H1 (cell line): ENCODE data around the gene NAGS. TPM values are rescaled to one million over a fixed set of nuclear protein-coding genes. Genes with fewer than 3 reads are reported as not detected.
A peak's percentile ranks its signal among the peaks of the same experiment; 100 is the strongest.

Source experiments
- CTCF ChIA-PET: fragments of 300-600 bp; sonication (Branson Sonifier 250); formaldehyde crosslinking; loops from one replicate; lab custom pipeline; 2021; ENCODE audit not compliant: partially characterized antibody; lab: Charles Lee
- POLR2A ChIA-PET: fragments of 300-600 bp; sonication (Branson Sonifier 250); formaldehyde crosslinking; loops from one replicate; lab custom pipeline; 2021; ENCODE audit warnings: inconsistent platforms; ENCODE audit not compliant: partially characterized antibody; lab: Charles Lee
- DNase-seq, 2 experiments: peaks; one replicate each; pipeline versions ENCODE4 v3.0.0 to v3.0.0-alpha.2; 2010 to 2022; ENCODE audit warnings: low spot score in 2 of 2, low read depth in 1 of 2, mixed read lengths in 1 of 2
- FAIRE-seq: peaks from 2 replicates; lab custom pipeline; 2011; peaks lifted over from hg19 to GRCh38; lab: Jason Lieb, UNC
- H2AFZ ChIP-seq: 2 replicates; pipeline ENCODE4 v1.8.1; 2012; ENCODE audit warnings: low read length, inconsistent platforms
- H2AK5ac ChIP-seq: 2 replicates; pipeline ENCODE4 v1.6.1; 2013; ENCODE audit warnings: low read depth, low read length
- H2BK120ac ChIP-seq: replicated peaks from 2 replicates; pipeline ENCODE3; 2013; ENCODE audit warnings: low read depth, low read length, inconsistent platforms
- H2BK12ac ChIP-seq: 2 replicates; pipeline ENCODE4 v1.6.1; 2013; ENCODE audit warnings: low read depth, low read length
- H2BK15ac ChIP-seq: 2 replicates; pipeline ENCODE4 v1.6.1; 2013; ENCODE audit warnings: low read length
- H2BK20ac ChIP-seq: 2 replicates; pipeline ENCODE4 v1.6.1; 2013; ENCODE audit warnings: low read length
- H2BK5ac ChIP-seq: 2 replicates; pipeline ENCODE4 v1.6.1; 2013; ENCODE audit warnings: low read depth, low read length
- H3K14ac ChIP-seq: 2 replicates; pipeline ENCODE4 v1.6.1; 2013; ENCODE audit warnings: inconsistent platforms; ENCODE audit not compliant: insufficient read length
- H3K18ac ChIP-seq: 2 replicates; pipeline ENCODE4 v1.6.1; 2013; ENCODE audit warnings: low read length; ENCODE audit errors: extremely low read depth
- H3K23ac ChIP-seq: 2 replicates; pipeline ENCODE4 v1.6.1; 2013; ENCODE audit warnings: inconsistent platforms; ENCODE audit not compliant: insufficient read length
- H3K23me2 ChIP-seq: 2 replicates; pipeline ENCODE4 v1.6.1; 2013; ENCODE audit warnings: low read depth, low read length
- H3K27ac ChIP-seq: 2 replicates; pipeline ENCODE4 v1.6.1; 2011; ENCODE audit warnings: low read depth, low read length, inconsistent platforms
- H3K27me3 ChIP-seq, 4 experiments: replicated peaks in 1 of 4; 1 replicate in 1 of 4; 2 replicates in 3 of 4; pipeline versions ENCODE4 v1.6.1 to v1.8.1; 2011 to 2013; ENCODE audit warnings: low read length in 3 of 4, mild to moderate bottlenecking in 3 of 4, inconsistent platforms in 2 of 4, mixed read lengths in 2 of 4, moderate library complexity in 1 of 4; ENCODE audit not compliant: control insufficient read depth in 3 of 4, insufficient read depth in 3 of 4; ENCODE audit errors: extremely low read depth in 1 of 4
- H3K36me3 ChIP-seq, 4 experiments: 2 replicates each; pipeline versions ENCODE4 v1.6.1 to v1.8.1; 2011 to 2013; ENCODE audit warnings: mild to moderate bottlenecking in 4 of 4, low read length in 3 of 4, moderate library complexity in 2 of 4, control low read depth in 1 of 4, inconsistent platforms in 1 of 4; ENCODE audit not compliant: insufficient read depth in 4 of 4, control insufficient read depth in 2 of 4
- H3K4ac ChIP-seq: replicated peaks from 2 replicates; pipeline ENCODE3; 2013; ENCODE audit warnings: low read length, low read depth, mixed read lengths, inconsistent platforms; ENCODE audit not compliant: insufficient read length
- H3K4me1 ChIP-seq, 4 experiments: replicated peaks in 1 of 4; 1 replicate in 1 of 4; 2 replicates in 3 of 4; pipeline versions ENCODE4 v1.6.1 to v1.8.1; 2011 to 2013; ENCODE audit warnings: low read length in 3 of 4, inconsistent platforms in 2 of 4, mixed read lengths in 1 of 4; ENCODE audit not compliant: insufficient read depth in 4 of 4, control insufficient read depth in 3 of 4
- H3K4me2 ChIP-seq, 2 experiments: 2 replicates each; pipeline versions ENCODE4 v1.6.1 to v1.8.1; 2011 to 2013; ENCODE audit warnings: low read depth in 2 of 2, low read length in 2 of 2, control low read depth in 1 of 2, inconsistent platforms in 1 of 2, mild to moderate bottlenecking in 1 of 2; ENCODE audit not compliant: insufficient read depth in 1 of 2
- H3K4me3 ChIP-seq, 4 experiments: fragments of 200-600, 300-600 bp in 1 of 4; sonication (generic), shearing (Covaris generic), sonication (Bioruptor Twin) in 1 of 4; 2 replicates each; pipeline versions ENCODE4 v1.5.1 to v1.8.1; 2011 to 2016; ENCODE audit warnings: low read length in 4 of 4, low read depth in 3 of 4, control low read depth in 2 of 4, inconsistent platforms in 2 of 4, mild to moderate bottlenecking in 2 of 4, mixed read lengths in 1 of 4, moderate library complexity in 1 of 4; ENCODE audit not compliant: insufficient read depth in 2 of 4; ENCODE audit errors: extremely low read depth in 1 of 4
- H3K56ac ChIP-seq: replicated peaks from 2 replicates; pipeline ENCODE3; 2013; ENCODE audit warnings: low read depth, mild to moderate bottlenecking, mixed read lengths, low read length, inconsistent platforms; ENCODE audit not compliant: insufficient read length
- H3K79me1 ChIP-seq: 2 replicates; pipeline ENCODE4 v1.6.1; 2013; ENCODE audit warnings: low read depth, low read length, control low read depth
- H3K79me2 ChIP-seq, 2 experiments: 2 replicates each; pipeline versions ENCODE4 v1.6.1 to v1.8.1; 2012 to 2013; ENCODE audit warnings: low read length in 2 of 2, mild to moderate bottlenecking in 2 of 2, inconsistent platforms in 1 of 2; ENCODE audit not compliant: insufficient read depth in 2 of 2, control insufficient read depth in 1 of 2
- H3K9ac ChIP-seq, 4 experiments: replicated peaks in 1 of 4; 1 replicate in 1 of 4; 2 replicates in 3 of 4; pipeline versions ENCODE4 v1.6.1 to v1.8.1; 2011 to 2013; ENCODE audit warnings: low read depth in 3 of 4, low read length in 3 of 4, control low read depth in 2 of 4, mild to moderate bottlenecking in 2 of 4, moderate library complexity in 2 of 4, inconsistent platforms in 1 of 4; ENCODE audit errors: extremely low read depth in 1 of 4
- H3K9me3 ChIP-seq, 2 experiments: 2 replicates each; pipeline versions ENCODE4 v1.6.1 to v1.8.1; 2012 to 2013; ENCODE audit warnings: mild to moderate bottlenecking in 2 of 2, moderate library complexity in 2 of 2, control low read depth in 1 of 2, inconsistent platforms in 1 of 2, low read depth in 1 of 2, low read length in 1 of 2, mixed read lengths in 1 of 2; ENCODE audit not compliant: insufficient read depth in 2 of 2
- H4K20me1 ChIP-seq, 2 experiments: replicated peaks in 1 of 2; 2 replicates each; pipeline versions ENCODE3 to v1.8.1; 2011 to 2013; ENCODE audit warnings: inconsistent platforms in 2 of 2, low read length in 2 of 2, mild to moderate bottlenecking in 1 of 2; ENCODE audit not compliant: insufficient read depth in 2 of 2, control insufficient read depth in 1 of 2
- H4K5ac ChIP-seq: 2 replicates; pipeline ENCODE4 v1.6.1; 2013; ENCODE audit warnings: low read length, low read depth, mixed read lengths, inconsistent platforms; ENCODE audit not compliant: insufficient read length
- H4K8ac ChIP-seq: 2 replicates; pipeline ENCODE4 v1.8.0; 2013; ENCODE audit warnings: mild to moderate bottlenecking, moderate library complexity, low read length, inconsistent platforms; ENCODE audit not compliant: insufficient read depth; ENCODE audit errors: extremely low read depth
- H4K91ac ChIP-seq: replicated peaks from 2 replicates; pipeline ENCODE3; 2013; ENCODE audit warnings: low read length, mixed read lengths, inconsistent platforms; ENCODE audit not compliant: insufficient read length
- ASH2L ChIP-seq: fragments of 200-600, 300-600 bp; sonication (generic); IDR thresholded peaks from one replicate; pipeline ENCODE4 v1.7.1; 2017; ENCODE audit warnings: low read length
- CEBPB ChIP-seq: IDR thresholded peaks from 2 replicates; pipeline ENCODE4 v1.6.1; 2012; ENCODE audit warnings: low read depth, low read length
- CREB1 ChIP-seq: IDR thresholded peaks from 2 replicates; pipeline ENCODE4 v1.6.1; 2012; ENCODE audit warnings: inconsistent platforms
- CTCF ChIP-seq, 3 experiments: IDR thresholded peaks; 1 replicate in 2 of 3; 2 replicates in 1 of 3; pipeline versions ENCODE4 v1.5.1 to v1.6.1; 2011; ENCODE audit warnings: low read length in 3 of 3, mild to moderate bottlenecking in 3 of 3, inconsistent platforms in 2 of 3, low read depth in 1 of 3, moderate library complexity in 1 of 3; ENCODE audit not compliant: insufficient read depth in 1 of 3; ENCODE audit errors: control extremely low read depth in 1 of 3
- KDM1A ChIP-seq: fragments of 200-600, 300-600 bp; sonication (generic); IDR thresholded peaks from 2 replicates; pipeline ENCODE4 v1.7.1; 2016; ENCODE audit warnings: mild to moderate bottlenecking, low read length, borderline replicate concordance
- KDM4A ChIP-seq: IDR thresholded peaks from one replicate; pipeline ENCODE4 v1.7.1; 2012; ENCODE audit warnings: low read depth, mild to moderate bottlenecking, moderate library complexity, low read length, inconsistent platforms; ENCODE audit not compliant: severe bottlenecking
- SIX5 ChIP-seq: IDR thresholded peaks from 2 replicates; pipeline ENCODE4 v1.6.1; 2011; ENCODE audit warnings: mild to moderate bottlenecking, low read depth, low read length
- SP2 ChIP-seq: IDR thresholded peaks from 2 replicates; pipeline ENCODE4 v1.6.1; 2012; ENCODE audit warnings: mild to moderate bottlenecking, low read length, inconsistent platforms
- TAF1 ChIP-seq: IDR thresholded peaks from 2 replicates; pipeline ENCODE4 v1.6.1; 2011; ENCODE audit warnings: mild to moderate bottlenecking, low read depth, low read length
- WGBS, 2 experiments: shearing (Covaris generic) in 1 of 2; methylation state at CpG; one replicate each; pipeline versions ENCODE4 v1.1.6 to v1.1.7; 2013 to 2015; ENCODE audit warnings: low lambda C conversion rate in 2 of 2, mixed read lengths in 2 of 2, inconsistent platforms in 1 of 2, low coverage in 1 of 2, missing lambda C conversion rate in 1 of 2; ENCODE audit not compliant: insufficient replicate concordance in 2 of 2, insufficient coverage in 1 of 2, insufficient read length in 1 of 2; ENCODE audit errors: extremely low coverage in 1 of 2, missing lambda C conversion rate in 1 of 2; 5-methylcytosine and 5-hydroxymethylcytosine counted together
- polyA plus RNA-seq, 7 experiments: library from polyadenylated mRNA; depleted of rRNA in 3 of 7; stranded (reverse) in 5 of 7; unstranded in 2 of 7; fragments of >200 nt in 5 of 7; fragments of 200-250 nt in 2 of 7; gene quantifications; 1 replicate in 5 of 7; 2 replicates in 1 of 7; 4 replicates in 1 of 7; pipeline versions ENCODE4 v1.2.1 to v1.2.3, GENCODE V29; 2011 to 2013; ENCODE audit warnings: missing spikeins in 2 of 7, mixed read lengths in 2 of 7
- total RNA-seq: library from RNA; stranded (reverse); fragmentation: NEBNext Ultra II Directional; extraction: Animal tissue kit (Norgen Biotek cat#: 25700); gene quantifications from 2 replicates; pipeline ENCODE4 v1.2.1, GENCODE V29; 2021

NAGS gene
- total and polyA plus RNA-seq, 2 of the 8 experiments (the other 6 are each of a cell fraction or from before 2014, with no cell fraction given): 4.0 to 5.1 TPM

- Histone ChIP-seq H3K18ac (no peak overlapping the region), H3K79me1 (no peaks in the 10 kb centered on the region; the same call in 1 of the 2 replicates), H2AK5ac (0 out of 2 replicates have a peak overlapping the region, but pooled peaks have one; percentile 30), H2BK12ac (no peak overlapping the region; the same call in 1 of the 2 replicates), H4K20me1 (peaks cover 4 to 8% of the 10 kb centered on the region in 2 experiments), H3K23me2 (peaks cover 32% of the 10 kb centered on the region), H3K4me3 (peak overlapping the region; percentile 0 to 86 (median 78); a peak in 3 of 8 replicates), H2BK15ac (peak overlapping the region; percentile 49; the same call in 1 of the 2 replicates), H2BK5ac (no peak overlapping the region), H3K9me3 (no peaks in the 10 kb centered on the region), H4K91ac (no peak overlapping the region), H3K36me3 (peaks cover 0 to 3% (median 1%) of the 10 kb centered on the region in 4 experiments; a peak in 2 of 8 replicates), H3K27me3 (peaks cover 0 to 21% (median 17%) of the 10 kb centered on the region in 4 experiments; a peak in 6 of 7 replicates), H2AFZ (no peak overlapping the region), H3K4me1 (peaks cover 0 to 19% (median 13%) of the 10 kb centered on the region in 4 experiments; a peak in 6 of 7 replicates), H3K79me2 (no peaks in the 10 kb centered on the region), H3K4me2 (peak overlapping the region; percentile 94), H3K4ac (no peak overlapping the region), H3K23ac (no peak overlapping the region), H3K56ac (no peak overlapping the region), H2BK120ac (no peak overlapping the region), H3K27ac (no peak overlapping the region), H4K5ac (no peak overlapping the region), H2BK20ac (no peak overlapping the region), H3K9ac (no peak overlapping the region; a peak in 1 of 7 replicates), H3K14ac (no peak overlapping the region), H4K8ac (no peak overlapping the region)
- DNase-seq (peak in 1 of 2 experiments; percentile 61), FAIRE-seq (no peak)
- POLR2A ChIA-PET: interaction anchor here (0.6 to 3.8 kb wide), 16 partner anchors 10 to 118 kb away, joined by 3 to 23 read pairs (median 5); partner anchors contain the start of gene LSM12
- CTCF ChIA-PET: interaction anchor here (0.5 to 7.2 kb wide), 35 partner anchors 10 to 343 kb away, joined by 3 to 67 read pairs (median 4); partner anchors contain the start of genes PPY, PYY and TMUB2
- WGBS, 2 experiments: 71% methylated on average over 6 of the region's 6 CpGs; no CpG with 5 or more reads in 1 of the 2 experiments
- TF ChIP-seq SIX5 (no peak), TAF1 (0 out of 2 replicates have a peak, but pooled peaks have one; percentile 5), ASH2L (no peak), KDM4A (no peak), KDM1A (no peak), CTCF (IDR thresholded peaks at IDR 0.05; ENCODE audit: control extremely low read depth in 1 of 3, insufficient read depth in 1 of 3, low read depth in 1 of 3, low read length in 3 of 3) (peak; percentile 45 to 55 (median 53)), SP2 (peak; percentile 37; the same call in 1 of the 2 replicates), CREB1 (0 out of 2 replicates have a peak, but pooled peaks have one; percentile 6), CEBPB (no peak)
Observed at GRCh38 chr17:44008205-44008909, 3.9 kb downstream of the NAGS start.
